ENCODE results near the gene CMC2. TPM values are rescaled to one million over a fixed set of nuclear protein-coding genes. Genes with fewer than 3 reads are reported as not detected.

Gene CMC2
- total RNA-seq, 1 donor from 2014 or later = 18.1 TPM

DNA sequence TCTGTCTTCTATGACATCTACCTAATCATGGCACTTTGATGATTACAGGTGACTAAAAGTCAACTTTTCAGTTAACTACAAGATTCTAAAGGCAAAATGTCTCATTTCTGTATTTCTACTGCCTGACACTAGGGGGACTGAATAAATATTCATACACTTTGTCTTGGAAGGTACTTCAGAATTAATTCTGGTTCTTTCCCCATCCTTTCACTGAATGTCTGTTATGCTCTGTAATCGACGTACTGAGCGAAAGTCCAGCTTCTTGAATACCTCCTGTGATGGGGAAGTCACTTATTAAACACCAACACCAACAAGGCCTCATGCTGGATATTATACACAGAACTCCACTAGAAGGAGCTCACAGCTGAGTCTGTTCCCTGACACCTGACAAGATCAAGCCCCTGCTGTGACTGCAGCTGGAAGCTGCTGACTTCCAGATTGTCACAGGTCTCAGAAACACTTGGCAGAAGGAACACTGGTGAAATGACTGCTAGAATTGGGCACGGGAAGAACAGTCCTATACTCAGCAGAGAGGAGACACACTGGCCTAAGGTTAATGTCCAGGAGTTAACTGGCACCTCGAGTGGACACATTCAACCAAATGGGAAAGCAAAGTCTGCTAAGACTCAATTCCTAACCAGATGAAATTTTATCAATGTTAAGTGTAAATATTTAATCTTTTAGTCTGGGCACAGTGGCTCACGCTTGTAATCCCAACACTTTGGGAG, 31.9 kb downstream of the CMC2 start:
- ATAC-seq (ENCODE audit: low read depth) (no peak), DNase-seq (no peak)
- Mint-ChIP-seq H3K4me1 (no peaks in the 10 kb centered on the region), H3K36me3 (ENCODE audit: low read depth) (peaks cover 44% of the 10 kb centered on the region), H3K27me3 (no peaks in the 10 kb centered on the region), H3K9me3 (no peaks in the 10 kb centered on the region), H3K4me3 (no peak overlapping the region), H3K27ac (no peak overlapping the region)
- TF ChIP-seq, protein P1, sequence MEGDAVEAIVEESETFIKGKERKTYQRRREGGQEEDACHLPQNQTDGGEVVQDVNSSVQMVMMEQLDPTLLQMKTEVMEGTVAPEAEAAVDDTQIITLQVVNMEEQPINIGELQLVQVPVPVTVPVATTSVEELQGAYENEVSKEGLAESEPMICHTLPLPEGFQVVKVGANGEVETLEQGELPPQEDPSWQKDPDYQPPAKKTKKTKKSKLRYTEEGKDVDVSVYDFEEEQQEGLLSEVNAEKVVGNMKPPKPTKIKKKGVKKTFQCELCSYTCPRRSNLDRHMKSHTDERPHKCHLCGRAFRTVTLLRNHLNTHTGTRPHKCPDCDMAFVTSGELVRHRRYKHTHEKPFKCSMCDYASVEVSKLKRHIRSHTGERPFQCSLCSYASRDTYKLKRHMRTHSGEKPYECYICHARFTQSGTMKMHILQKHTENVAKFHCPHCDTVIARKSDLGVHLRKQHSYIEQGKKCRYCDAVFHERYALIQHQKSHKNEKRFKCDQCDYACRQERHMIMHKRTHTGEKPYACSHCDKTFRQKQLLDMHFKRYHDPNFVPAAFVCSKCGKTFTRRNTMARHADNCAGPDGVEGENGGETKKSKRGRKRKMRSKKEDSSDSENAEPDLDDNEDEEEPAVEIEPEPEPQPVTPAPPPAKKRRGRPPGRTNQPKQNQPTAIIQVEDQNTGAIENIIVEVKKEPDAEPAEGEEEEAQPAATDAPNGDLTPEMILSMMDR (IDR thresholded peaks at IDR 0.05) = no peak
- ChIA-PET CTCF (interaction anchor here (0.5 to 1.3 kb wide), 3 partner anchors 23 to 1474 kb away, joined by 3 to 4 read pairs (median 3); partner anchors contain the start of gene ATMIN), POLR2A (no interaction called here)
- intact Hi-C loops (cut with micrococcal nuclease) = no loop called here

DNA sequence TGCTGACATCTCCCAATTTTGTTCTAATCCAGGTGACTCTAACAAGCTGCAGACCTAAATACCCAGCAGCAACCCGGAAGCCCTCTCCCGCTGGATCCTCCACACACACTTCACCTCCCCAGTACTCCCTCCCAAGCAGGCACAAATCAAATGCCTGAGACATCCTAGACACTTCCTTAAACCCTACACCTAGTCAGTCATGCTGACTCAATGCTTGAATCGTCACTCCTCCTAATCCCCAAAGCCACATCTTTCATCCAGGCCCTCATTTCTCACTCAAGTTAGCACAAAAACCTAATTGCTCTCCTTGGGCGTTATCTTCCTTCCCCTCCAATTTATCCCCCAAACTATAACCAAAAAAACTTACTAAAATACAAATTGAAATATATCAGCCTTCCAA, 32.7 kb downstream of the CMC2 start:
- H3K36me3 Mint-ChIP-seq (ENCODE audit: low read depth) = peaks cover 44% of the 10 kb centered on the region
- H3K27ac Mint-ChIP-seq = no peak overlapping the region
- H3K4me1 Mint-ChIP-seq = no peaks in the 10 kb centered on the region
- intact Hi-C loops (cut with micrococcal nuclease) = no loop called here
- H3K27me3 Mint-ChIP-seq = no peaks in the 10 kb centered on the region
- POLR2A ChIA-PET = no interaction called here
- H3K9me3 Mint-ChIP-seq = no peaks in the 10 kb centered on the region
- TF ChIP-seq, protein P1 (IDR thresholded peaks at IDR 0.05) = no peak
- H3K4me3 Mint-ChIP-seq = no peak overlapping the region
- ATAC-seq (ENCODE audit: low read depth) = no peak
- CTCF ChIA-PET = interaction anchor here (1.0 kb wide), 1 partner anchor 24 kb away, joined by 3 read pairs; no protein-coding TSS in a partner anchor
- DNase-seq = no peak

DNA sequence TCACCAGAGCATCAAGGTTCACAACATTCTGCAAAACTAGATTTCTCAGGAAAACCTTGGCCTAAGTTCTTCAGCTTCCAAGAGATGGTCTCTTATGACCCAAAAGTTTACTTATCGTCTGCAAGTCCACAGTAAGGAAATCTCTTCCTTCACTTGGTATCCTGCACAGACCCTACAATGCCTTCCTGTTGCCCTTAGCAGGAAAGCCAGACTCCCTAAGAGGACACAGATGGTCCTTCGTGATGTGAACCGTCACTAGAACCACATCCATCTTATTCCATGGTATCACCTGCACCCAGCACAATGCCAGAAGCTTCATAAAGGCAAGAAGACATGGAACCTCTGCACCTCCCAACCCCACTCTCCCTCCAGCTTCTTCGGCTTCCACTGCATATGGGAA, 34.1 kb downstream of the CMC2 start:
- POLR2A ChIA-PET = no interaction called here
- ATAC-seq (ENCODE audit: low read depth) = no peak
- H3K27ac Mint-ChIP-seq = no peak overlapping the region
- H3K36me3 Mint-ChIP-seq (ENCODE audit: low read depth) = peaks cover 40% of the 10 kb centered on the region
- no peak overlapping the region for H3K4me3 Mint-ChIP-seq
- CTCF ChIA-PET = no interaction called here
- TF ChIP-seq, protein P1 (IDR thresholded peaks at IDR 0.05) = no peak
- no peak for DNase-seq
- H3K27me3 Mint-ChIP-seq = no peaks in the 10 kb centered on the region
- intact Hi-C loops (cut with micrococcal nuclease) = no loop called here
- H3K9me3 Mint-ChIP-seq = no peaks in the 10 kb centered on the region
- H3K4me1 Mint-ChIP-seq = no peaks in the 10 kb centered on the region

DNA sequence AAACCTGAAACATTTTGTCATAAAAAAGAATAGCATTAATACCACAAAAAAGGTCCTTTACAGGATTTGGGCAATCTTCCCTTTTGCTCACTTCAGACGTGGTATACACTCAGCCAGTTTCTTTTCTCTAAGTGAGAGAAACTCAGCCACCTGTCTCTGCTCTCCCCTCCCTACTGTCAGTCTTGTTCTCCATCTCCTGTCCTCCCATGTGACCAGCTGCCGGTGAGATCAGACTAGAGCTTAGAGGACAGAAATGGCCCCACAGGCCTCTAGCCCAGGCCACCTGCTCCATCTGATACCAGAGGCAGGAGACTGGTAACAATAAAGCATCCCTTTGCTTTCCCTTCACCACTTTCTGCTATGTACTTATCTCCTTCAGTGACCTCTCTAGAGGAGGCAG, 34.9 kb downstream of the CMC2 start:
- no peak overlapping the region for H3K27ac Mint-ChIP-seq
- H3K9me3 Mint-ChIP-seq = no peaks in the 10 kb centered on the region
- H3K4me1 Mint-ChIP-seq = no peaks in the 10 kb centered on the region

DNA sequence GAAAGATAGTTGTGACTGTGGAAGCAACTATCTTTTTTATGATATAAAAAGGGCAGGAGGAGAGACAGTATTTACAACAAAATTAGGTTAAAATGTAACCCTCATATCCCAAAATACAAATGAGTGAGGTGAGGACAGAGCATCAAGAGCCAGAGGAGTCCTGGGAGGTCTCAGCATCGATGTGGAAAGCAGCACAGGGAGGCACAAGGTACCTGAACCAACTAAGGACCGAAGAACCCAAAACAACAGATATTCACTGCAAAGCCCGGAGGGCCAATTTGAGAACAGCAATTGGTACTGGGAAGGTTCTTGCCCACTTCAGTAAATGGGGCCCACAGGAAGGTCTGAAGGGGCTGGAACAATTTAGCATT, 37.6 kb downstream of the CMC2 start:
- Mint-ChIP-seq H3K27me3 (no peaks in the 10 kb centered on the region), H3K27ac (no peak overlapping the region)

More for the DNA sequence above, 34.9 kb downstream of the CMC2 start:
- Mint-ChIP-seq H3K4me3 (no peak overlapping the region), H3K36me3 (ENCODE audit: low read depth) (peaks cover 33% of the 10 kb centered on the region), H3K27me3 (no peaks in the 10 kb centered on the region)
- ChIA-PET CTCF (no interaction called here), POLR2A (no interaction called here)
- intact Hi-C loops (cut with micrococcal nuclease) = no loop called here
- ATAC-seq (ENCODE audit: low read depth) (no peak), DNase-seq (no peak)
- TF ChIP-seq, protein P1 (IDR thresholded peaks at IDR 0.05) = no peak

More for the DNA sequence above, 37.6 kb downstream of the CMC2 start:
- no peak for DNase-seq
- Mint-ChIP-seq H3K9me3 (no peaks in the 10 kb centered on the region), H3K36me3 (ENCODE audit: low read depth) (peaks cover 13% of the 10 kb centered on the region), H3K4me3 (no peak overlapping the region), H3K4me1 (peaks cover 4% of the 10 kb centered on the region)
- POLR2A ChIA-PET = no interaction called here
- intact Hi-C loops (cut with micrococcal nuclease) = no loop called here
- TF ChIP-seq, protein P1 (IDR thresholded peaks at IDR 0.05) = no peak
- ATAC-seq (ENCODE audit: low read depth) = no peak
- CTCF ChIA-PET = no interaction called here
